Muscle of back (tissue), 11 donors: ENCODE results near the gene DNMT3A. TPM values are rescaled to one million over a fixed set of nuclear protein-coding genes. Genes with fewer than 3 reads are reported as not detected.
A peak's percentile ranks its signal among the peaks of the same experiment; 100 is the strongest.
"Not testable (repeated sequence)": the region's sequence is repeated elsewhere in the genome, so short reads cannot be mapped to it uniquely, and the experiment has no call there.

Experiments used
- DNase-seq, 3 donors: peaks; one replicate each; pipeline versions ENCODE4 v3.0.0 to v3.0.0-alpha.2; 2013
- polyA plus RNA-seq, 10 donors: library from polyadenylated mRNA; unstranded; fragments of 120-200 nt; gene quantifications; one replicate each; pipeline ENCODE4 v1.2.1, GENCODE V29; 2013; ENCODE audit not compliant: insufficient read length in 10 of 10

Gene DNMT3A
- polyA plus RNA-seq, 10 donors = 45.6 to 60.4 (median 51.7) TPM

- DNase-seq = no peak
Measured at GRCh38 chr2:25213229-25213628, 128.5 kb downstream of the DNMT3A start.

- not testable (repeated sequence) for DNase-seq
Measured at GRCh38 chr2:25210923-25211322, 130.8 kb downstream of the DNMT3A start.

GRCh38 chr2:25207078-25207545 is 134.6 kb downstream of the DNMT3A start:
- DNase-seq = no peak

GRCh38 chr2:25204190-25204838 is 137.4 kb downstream of the DNMT3A start:
- DNase-seq = peak in 1 of 3 donors; percentile 69

GRCh38 chr2:25202275-25202674 is 139.4 kb downstream of the DNMT3A start:
- no peak for DNase-seq

- DNase-seq = no peak
Measured at GRCh38 chr2:25201794-25202193, 139.9 kb downstream of the DNMT3A start.

- no peak for DNase-seq
Measured at GRCh38 chr2:25201265-25201664, 140.5 kb downstream of the DNMT3A start.

GRCh38 chr2:25198576-25198975 is 143.1 kb downstream of the DNMT3A start:
- DNase-seq = peak in 1 of 3 donors; percentile 51

- DNase-seq = no peak
Measured at GRCh38 chr2:25198209-25198525, 143.6 kb downstream of the DNMT3A start.

- DNase-seq = peak in 1 of 3 donors; percentile 50
Measured at GRCh38 chr2:25197336-25198208, 144.2 kb downstream of the DNMT3A start.

GRCh38 chr2:25194576-25195122 is 147.1 kb downstream of the DNMT3A start:
- DNase-seq = no peak

- no peak for DNase-seq
Measured at GRCh38 chr2:25190536-25190935, 151.2 kb downstream of the DNMT3A start.

GRCh38 chr2:25188405-25188804 is 153.3 kb downstream of the DNMT3A start:
- DNase-seq = no peak

GRCh38 chr2:25187729-25188350 is 153.9 kb downstream of the DNMT3A start:
- DNase-seq = no peak

- DNase-seq = no peak
Measured at GRCh38 chr2:25184254-25184653, 157.5 kb downstream of the DNMT3A start.

GRCh38 chr2:25178976-25179375 is 162.7 kb downstream of the DNMT3A start:
- DNase-seq = no peak

Other genes with a start within 250 kb of the DNMT3A start
- gene POMC, start 173.3 kb downstream of the DNMT3A start, polyA plus RNA-seq = 1 to 10 TPM; 1.2 to 4.7 (median 2.0) TPM